ENCODE measurements around the gene CYP46A1.

GRCh38 chr14:99649643-99650042 lies 34.5 kb upstream of the CYP46A1 start:
- TF ChIP-seq EZH2 (IDR thresholded peaks at IDR 0.05; ENCODE audit: insufficient read depth, poor library complexity, severe bottlenecking): no peak
- no peak for TF ChIP-seq EZH2phosphoT487 (IDR thresholded peaks at IDR 0.05; ENCODE audit: insufficient read depth, low read depth)

Data from GM23248 (cell line).